ENCODE results near the gene LRRC8C. TPM values are rescaled to one million over a fixed set of nuclear protein-coding genes. Genes with fewer than 3 reads are reported as not detected.

LRRC8C gene
- total and polyA plus RNA-seq, 10 of the 15 experiments (the other 5 are each of a cell fraction or from before 2014, with no cell fraction given): 2.3 to 16.3 (median 10.8) TPM

DNA sequence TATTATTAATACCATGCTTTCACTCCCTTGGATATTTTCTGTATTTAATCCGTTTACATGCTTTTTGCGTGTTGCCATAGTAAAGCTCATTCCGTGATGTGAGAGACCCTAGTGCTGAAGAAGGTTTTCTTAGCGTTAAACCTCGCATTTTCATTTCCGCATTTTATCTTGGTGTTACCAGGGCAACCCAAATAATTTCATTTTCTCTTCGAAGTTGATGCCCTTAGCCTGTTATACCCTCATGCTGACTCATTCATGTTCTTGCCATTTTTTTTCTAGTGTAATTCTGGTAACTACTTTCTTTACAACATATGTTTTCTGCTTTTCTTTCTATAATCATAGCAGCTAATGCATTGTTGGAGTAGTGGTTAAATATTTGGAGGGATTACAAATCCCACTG, 37.2 kb downstream of the LRRC8C start (continued):
- TF ChIP-seq, protein P1, sequence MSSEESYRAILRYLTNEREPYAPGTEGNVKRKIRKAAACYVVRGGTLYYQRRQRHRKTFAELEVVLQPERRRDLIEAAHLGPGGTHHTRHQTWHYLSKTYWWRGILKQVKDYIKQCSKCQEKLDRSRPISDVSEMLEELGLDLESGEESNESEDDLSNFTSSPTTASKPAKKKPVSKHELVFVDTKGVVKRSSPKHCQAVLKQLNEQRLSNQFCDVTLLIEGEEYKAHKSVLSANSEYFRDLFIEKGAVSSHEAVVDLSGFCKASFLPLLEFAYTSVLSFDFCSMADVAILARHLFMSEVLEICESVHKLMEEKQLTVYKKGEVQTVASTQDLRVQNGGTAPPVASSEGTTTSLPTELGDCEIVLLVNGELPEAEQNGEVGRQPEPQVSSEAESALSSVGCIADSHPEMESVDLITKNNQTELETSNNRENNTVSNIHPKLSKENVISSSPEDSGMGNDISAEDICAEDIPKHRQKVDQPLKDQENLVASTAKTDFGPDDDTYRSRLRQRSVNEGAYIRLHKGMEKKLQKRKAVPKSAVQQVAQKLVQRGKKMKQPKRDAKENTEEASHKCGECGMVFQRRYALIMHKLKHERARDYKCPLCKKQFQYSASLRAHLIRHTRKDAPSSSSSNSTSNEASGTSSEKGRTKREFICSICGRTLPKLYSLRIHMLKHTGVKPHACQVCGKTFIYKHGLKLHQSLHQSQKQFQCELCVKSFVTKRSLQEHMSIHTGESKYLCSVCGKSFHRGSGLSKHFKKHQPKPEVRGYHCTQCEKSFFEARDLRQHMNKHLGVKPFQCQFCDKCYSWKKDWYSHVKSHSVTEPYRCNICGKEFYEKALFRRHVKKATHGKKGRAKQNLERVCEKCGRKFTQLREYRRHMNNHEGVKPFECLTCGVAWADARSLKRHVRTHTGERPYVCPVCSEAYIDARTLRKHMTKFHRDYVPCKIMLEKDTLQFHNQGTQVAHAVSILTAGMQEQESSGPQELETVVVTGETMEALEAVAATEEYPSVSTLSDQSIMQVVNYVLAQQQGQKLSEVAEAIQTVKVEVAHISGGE (CRISPR knock-in tag; IDR thresholded peaks at IDR 0.05): no peak
- TF ChIP-seq MYC (IDR thresholded peaks at IDR 0.05; ENCODE audit: insufficient read depth, insufficient read length, insufficient replicate concordance, low read length, severe bottlenecking) (no peak), NFIC (IDR thresholded peaks at IDR 0.05; ENCODE audit: low read depth, low read length) (peak; percentile 79), MEF2B (IDR thresholded peaks at IDR 0.05; ENCODE audit: partially characterized antibody, poor library complexity, severe bottlenecking) (peak; percentile 77), RUNX3 (IDR thresholded peaks at IDR 0.05; ENCODE audit: low read length) (peak; percentile 74), ZNF24 (IDR thresholded peaks at IDR 0.05) (0 out of 2 replicates have a peak, but pooled peaks have one; percentile 65), BACH1 (IDR thresholded peaks at IDR 0.05; ENCODE audit: borderline replicate concordance) (peak; percentile 85; the same call in 1 of the 2 replicates), TAF1 (IDR thresholded peaks at IDR 0.05; ENCODE audit: borderline replicate concordance, low read depth, low read length) (no peak), RB1 (IDR thresholded peaks at IDR 0.05; ENCODE audit: borderline replicate concordance) (no peak), TBL1XR1 (IDR thresholded peaks at IDR 0.05; ENCODE audit: low read depth, low read length) (no peak), CHD4 (IDR thresholded peaks at IDR 0.05) (no peak), SPI1 (IDR thresholded peaks at IDR 0.05; ENCODE audit: borderline replicate concordance, insufficient read depth, low read depth, low read length) (peak; percentile 96), GABPA (IDR thresholded peaks at IDR 0.05; ENCODE audit: low read depth) (0 out of 2 replicates have a peak, but pooled peaks have one; percentile 27), ESRRA (IDR thresholded peaks at IDR 0.05; ENCODE audit: low read length) (no peak), HDAC6 (IDR thresholded peaks at IDR 0.05; ENCODE audit: unreplicated experiment) (no peak), ZNF207 (IDR thresholded peaks at IDR 0.05; ENCODE audit: borderline replicate concordance) (no peak)
- TF ChIP-seq, protein P2, sequence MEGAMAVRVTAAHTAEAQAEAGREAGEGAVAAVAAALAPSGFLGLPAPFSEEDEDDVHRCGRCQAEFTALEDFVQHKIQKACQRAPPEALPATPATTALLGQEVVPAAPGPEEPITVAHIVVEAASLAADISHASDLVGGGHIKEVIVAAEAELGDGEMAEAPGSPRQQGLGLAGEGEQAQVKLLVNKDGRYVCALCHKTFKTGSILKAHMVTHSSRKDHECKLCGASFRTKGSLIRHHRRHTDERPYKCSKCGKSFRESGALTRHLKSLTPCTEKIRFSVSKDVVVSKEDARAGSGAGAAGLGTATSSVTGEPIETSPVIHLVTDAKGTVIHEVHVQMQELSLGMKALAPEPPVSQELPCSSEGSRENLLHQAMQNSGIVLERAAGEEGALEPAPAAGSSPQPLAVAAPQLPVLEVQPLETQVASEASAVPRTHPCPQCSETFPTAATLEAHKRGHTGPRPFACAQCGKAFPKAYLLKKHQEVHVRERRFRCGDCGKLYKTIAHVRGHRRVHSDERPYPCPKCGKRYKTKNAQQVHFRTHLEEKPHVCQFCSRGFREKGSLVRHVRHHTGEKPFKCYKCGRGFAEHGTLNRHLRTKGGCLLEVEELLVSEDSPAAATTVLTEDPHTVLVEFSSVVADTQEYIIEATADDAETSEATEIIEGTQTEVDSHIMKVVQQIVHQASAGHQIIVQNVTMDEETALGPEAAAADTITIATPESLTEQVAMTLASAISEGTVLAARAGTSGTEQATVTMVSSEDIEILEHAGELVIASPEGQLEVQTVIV (IDR thresholded peaks at IDR 0.05; ENCODE audit: borderline replicate concordance, partially characterized antibody): no peak
- TF ChIP-seq, protein P3, sequence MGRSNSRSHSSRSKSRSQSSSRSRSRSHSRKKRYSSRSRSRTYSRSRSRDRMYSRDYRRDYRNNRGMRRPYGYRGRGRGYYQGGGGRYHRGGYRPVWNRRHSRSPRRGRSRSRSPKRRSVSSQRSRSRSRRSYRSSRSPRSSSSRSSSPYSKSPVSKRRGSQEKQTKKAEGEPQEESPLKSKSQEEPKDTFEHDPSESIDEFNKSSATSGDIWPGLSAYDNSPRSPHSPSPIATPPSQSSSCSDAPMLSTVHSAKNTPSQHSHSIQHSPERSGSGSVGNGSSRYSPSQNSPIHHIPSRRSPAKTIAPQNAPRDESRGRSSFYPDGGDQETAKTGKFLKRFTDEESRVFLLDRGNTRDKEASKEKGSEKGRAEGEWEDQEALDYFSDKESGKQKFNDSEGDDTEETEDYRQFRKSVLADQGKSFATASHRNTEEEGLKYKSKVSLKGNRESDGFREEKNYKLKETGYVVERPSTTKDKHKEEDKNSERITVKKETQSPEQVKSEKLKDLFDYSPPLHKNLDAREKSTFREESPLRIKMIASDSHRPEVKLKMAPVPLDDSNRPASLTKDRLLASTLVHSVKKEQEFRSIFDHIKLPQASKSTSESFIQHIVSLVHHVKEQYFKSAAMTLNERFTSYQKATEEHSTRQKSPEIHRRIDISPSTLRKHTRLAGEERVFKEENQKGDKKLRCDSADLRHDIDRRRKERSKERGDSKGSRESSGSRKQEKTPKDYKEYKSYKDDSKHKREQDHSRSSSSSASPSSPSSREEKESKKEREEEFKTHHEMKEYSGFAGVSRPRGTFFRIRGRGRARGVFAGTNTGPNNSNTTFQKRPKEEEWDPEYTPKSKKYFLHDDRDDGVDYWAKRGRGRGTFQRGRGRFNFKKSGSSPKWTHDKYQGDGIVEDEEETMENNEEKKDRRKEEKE (IDR thresholded peaks at IDR 0.05): no peak
